NCI-H82 treated with DMSO at 0.1 percent for 48 hours (cell line): Measurements from ENCODE around the gene ARHGEF25.

ENCODE experiments used
- DNase-seq: peaks from one replicate; lab custom pipeline; 2025; ENCODE audit not compliant: unreplicated experiment; lab: John Stamatoyannopoulos, UW

Gene ARHGEF25

GRCh38 chr12:57621497-57622292 is 10.5 kb downstream of the ARHGEF25 start:
- no peak for DNase-seq

GRCh38 chr12:57622293-57623245 is 11.3 kb downstream of the ARHGEF25 start:
- no peak for DNase-seq

GRCh38 chr12:57623385-57623784 is 12.2 kb downstream of the ARHGEF25 start:
- no peak for DNase-seq

- DNase-seq: no peak
Observed at GRCh38 chr12:57623811-57624390, 12.7 kb downstream of the ARHGEF25 start.

GRCh38 chr12:57624441-57625220 is 13.4 kb downstream of the ARHGEF25 start:
- no peak for DNase-seq

GRCh38 chr12:57625261-57626032 is 14.2 kb downstream of the ARHGEF25 start:
- no peak for DNase-seq

GRCh38 chr12:57626111-57626920 is 15.1 kb downstream of the ARHGEF25 start:
- DNase-seq: no peak

GRCh38 chr12:57626921-57627445 is 15.7 kb downstream of the ARHGEF25 start:
- no peak for DNase-seq

- no peak for DNase-seq
Observed at GRCh38 chr12:57627501-57628279, 16.5 kb downstream of the ARHGEF25 start.

- DNase-seq: no peak
Observed at GRCh38 chr12:57628280-57629191, 17.3 kb downstream of the ARHGEF25 start.

- no peak for DNase-seq
Observed at GRCh38 chr12:57629897-57630471, 18.7 kb downstream of the ARHGEF25 start.

GRCh38 chr12:57630891-57631433 is 19.7 kb downstream of the ARHGEF25 start:
- DNase-seq: no peak

- DNase-seq: no peak
Observed at GRCh38 chr12:57631566-57632072, 20.4 kb downstream of the ARHGEF25 start.

GRCh38 chr12:57632073-57632957 is 21.1 kb downstream of the ARHGEF25 start:
- no peak for DNase-seq
